ENCODE data around the gene ACTRT2. TPM values are rescaled to one million over a fixed set of nuclear protein-coding genes. Genes with fewer than 3 reads are reported as not detected.

The ACTRT2 gene
- total RNA-seq, 1 donor from 2014 or later, result not detected

DNA sequence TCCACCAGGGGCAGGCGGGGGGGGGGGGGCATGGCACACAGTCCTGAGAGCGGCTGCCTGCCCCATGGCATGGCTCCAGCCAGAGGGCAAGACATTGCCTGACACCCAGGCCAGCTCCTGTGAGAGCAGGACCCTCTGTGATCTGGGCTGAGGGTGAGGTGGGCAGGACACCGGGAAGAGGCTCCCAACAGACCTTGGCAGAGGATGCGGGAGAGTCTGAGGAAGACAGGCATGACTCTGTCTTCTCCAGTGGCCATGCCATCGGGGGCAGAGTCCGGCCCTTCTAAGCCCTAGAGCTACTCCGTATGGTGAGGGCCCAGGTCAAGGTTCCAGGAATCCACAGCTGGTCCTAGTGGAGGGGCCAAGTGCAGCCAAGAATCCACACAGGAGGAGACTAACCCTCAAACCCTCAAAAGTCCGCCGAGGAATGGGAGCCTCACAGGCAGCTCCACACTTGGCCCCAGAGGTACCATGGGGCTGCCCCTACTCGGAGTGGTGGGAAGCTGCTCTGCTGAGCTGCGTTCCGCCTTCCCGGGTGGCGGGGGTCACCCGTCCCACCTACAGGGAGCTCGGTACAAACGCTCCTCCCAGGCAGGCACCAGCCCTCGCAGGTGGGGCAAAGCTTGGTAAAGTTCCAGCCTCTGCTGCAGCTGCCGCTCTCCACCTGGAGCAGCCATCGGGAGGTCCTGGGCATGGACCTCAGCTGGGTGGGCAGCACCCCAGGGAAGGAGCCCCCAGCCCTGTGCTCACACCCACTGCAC is 6.5 kb downstream of the ACTRT2 start:
- no peak for DNase-seq (ENCODE audit: extremely low spot score, unreplicated experiment)
- no peak overlapping the region for H3K4me3 Mint-ChIP-seq (ENCODE audit: unreplicated experiment)
- H3K27ac Mint-ChIP-seq (ENCODE audit: unreplicated experiment), result no peak overlapping the region
- H3K9me3 Mint-ChIP-seq (ENCODE audit: unreplicated experiment), result no peaks in the 10 kb centered on the region
- no peaks in the 10 kb centered on the region for H3K36me3 Mint-ChIP-seq (ENCODE audit: unreplicated experiment)
- H3K4me1 Mint-ChIP-seq (ENCODE audit: unreplicated experiment), result no peaks in the 10 kb centered on the region
- no peaks in the 10 kb centered on the region for H3K27me3 Mint-ChIP-seq (ENCODE audit: unreplicated experiment)
- TF ChIP-seq, protein P1, sequence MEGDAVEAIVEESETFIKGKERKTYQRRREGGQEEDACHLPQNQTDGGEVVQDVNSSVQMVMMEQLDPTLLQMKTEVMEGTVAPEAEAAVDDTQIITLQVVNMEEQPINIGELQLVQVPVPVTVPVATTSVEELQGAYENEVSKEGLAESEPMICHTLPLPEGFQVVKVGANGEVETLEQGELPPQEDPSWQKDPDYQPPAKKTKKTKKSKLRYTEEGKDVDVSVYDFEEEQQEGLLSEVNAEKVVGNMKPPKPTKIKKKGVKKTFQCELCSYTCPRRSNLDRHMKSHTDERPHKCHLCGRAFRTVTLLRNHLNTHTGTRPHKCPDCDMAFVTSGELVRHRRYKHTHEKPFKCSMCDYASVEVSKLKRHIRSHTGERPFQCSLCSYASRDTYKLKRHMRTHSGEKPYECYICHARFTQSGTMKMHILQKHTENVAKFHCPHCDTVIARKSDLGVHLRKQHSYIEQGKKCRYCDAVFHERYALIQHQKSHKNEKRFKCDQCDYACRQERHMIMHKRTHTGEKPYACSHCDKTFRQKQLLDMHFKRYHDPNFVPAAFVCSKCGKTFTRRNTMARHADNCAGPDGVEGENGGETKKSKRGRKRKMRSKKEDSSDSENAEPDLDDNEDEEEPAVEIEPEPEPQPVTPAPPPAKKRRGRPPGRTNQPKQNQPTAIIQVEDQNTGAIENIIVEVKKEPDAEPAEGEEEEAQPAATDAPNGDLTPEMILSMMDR (IDR thresholded peaks at IDR 0.05), result no peak

DNA sequence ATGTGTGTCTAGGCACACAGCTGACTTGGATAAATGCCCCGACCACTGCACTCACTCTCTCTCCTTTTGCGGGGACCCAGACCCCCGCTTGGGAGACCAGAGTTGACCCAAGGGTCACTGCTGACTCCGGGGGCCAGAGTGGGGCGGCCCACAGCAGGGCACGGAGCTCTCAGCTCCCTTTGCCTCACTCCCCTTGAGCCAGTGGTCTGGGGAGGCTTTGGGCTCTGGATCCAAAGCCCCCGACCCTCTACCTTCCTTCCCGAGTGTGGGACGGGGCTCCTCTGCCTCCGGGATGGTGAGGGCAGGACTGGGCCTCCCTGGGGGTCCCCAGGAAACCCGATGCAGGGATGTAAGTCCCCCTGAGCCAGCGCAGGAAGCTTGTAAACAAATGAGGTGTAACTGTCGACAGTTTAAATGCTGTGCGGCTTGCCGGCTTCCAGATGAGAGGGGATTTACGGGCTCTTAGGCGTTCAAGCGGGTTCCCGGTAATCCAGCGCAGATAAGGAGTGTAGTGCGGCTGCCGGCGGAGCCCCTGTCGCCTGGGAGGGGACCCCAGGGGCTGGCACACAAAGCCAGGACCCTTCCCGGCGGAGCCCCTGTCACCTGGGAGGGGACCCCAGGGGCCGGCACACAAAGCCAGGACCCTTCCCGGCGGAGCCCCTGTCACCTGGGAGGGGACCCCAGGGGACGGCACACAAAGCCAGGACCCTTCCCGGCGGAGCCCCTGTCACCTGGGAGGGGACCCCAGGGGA is 7.4 kb downstream of the ACTRT2 start:
- Mint-ChIP-seq H3K9me3 (ENCODE audit: unreplicated experiment) (no peaks in the 10 kb centered on the region), H3K36me3 (ENCODE audit: unreplicated experiment) (no peaks in the 10 kb centered on the region), H3K27me3 (ENCODE audit: unreplicated experiment) (no peaks in the 10 kb centered on the region), H3K4me3 (ENCODE audit: unreplicated experiment) (no peak overlapping the region), H3K4me1 (ENCODE audit: unreplicated experiment) (no peaks in the 10 kb centered on the region), H3K27ac (ENCODE audit: unreplicated experiment) (no peak overlapping the region)
- peak; percentile 82 for DNase-seq (ENCODE audit: extremely low spot score, unreplicated experiment)
- TF ChIP-seq, protein P1 (IDR thresholded peaks at IDR 0.05), result no peak

DNA sequence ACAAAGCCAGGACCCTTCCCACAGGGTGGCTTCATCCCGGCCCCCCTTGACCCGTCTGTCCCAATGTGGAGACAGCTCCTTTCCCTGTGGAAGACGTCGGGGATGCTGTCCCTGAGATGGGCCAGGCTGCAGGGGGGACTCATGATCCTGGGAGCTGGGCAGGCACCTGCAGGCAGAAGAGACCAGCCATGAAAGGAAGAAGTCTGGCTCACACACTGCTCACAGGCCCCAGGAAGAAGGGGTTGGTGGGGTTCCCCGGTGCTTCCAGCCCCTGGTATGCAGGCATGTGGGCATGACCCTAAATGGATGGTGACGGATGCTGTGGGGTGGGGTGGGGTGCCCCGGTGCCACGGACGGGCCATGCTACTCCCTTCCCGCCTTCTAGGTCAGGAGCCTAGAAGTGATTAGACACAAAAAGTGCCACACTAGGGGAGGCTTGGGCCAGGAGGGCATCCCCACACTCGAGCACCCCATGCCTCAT is 8.3 kb downstream of the ACTRT2 start:
- Mint-ChIP-seq H3K9me3 (ENCODE audit: unreplicated experiment) (no peaks in the 10 kb centered on the region), H3K27ac (ENCODE audit: unreplicated experiment) (no peak overlapping the region), H3K36me3 (ENCODE audit: unreplicated experiment) (no peaks in the 10 kb centered on the region), H3K27me3 (ENCODE audit: unreplicated experiment) (no peaks in the 10 kb centered on the region), H3K4me3 (ENCODE audit: unreplicated experiment) (no peak overlapping the region), H3K4me1 (ENCODE audit: unreplicated experiment) (no peaks in the 10 kb centered on the region)
- DNase-seq (ENCODE audit: extremely low spot score, unreplicated experiment), result peak; percentile 84
- TF ChIP-seq, protein P1 (IDR thresholded peaks at IDR 0.05), result no peak

DNA sequence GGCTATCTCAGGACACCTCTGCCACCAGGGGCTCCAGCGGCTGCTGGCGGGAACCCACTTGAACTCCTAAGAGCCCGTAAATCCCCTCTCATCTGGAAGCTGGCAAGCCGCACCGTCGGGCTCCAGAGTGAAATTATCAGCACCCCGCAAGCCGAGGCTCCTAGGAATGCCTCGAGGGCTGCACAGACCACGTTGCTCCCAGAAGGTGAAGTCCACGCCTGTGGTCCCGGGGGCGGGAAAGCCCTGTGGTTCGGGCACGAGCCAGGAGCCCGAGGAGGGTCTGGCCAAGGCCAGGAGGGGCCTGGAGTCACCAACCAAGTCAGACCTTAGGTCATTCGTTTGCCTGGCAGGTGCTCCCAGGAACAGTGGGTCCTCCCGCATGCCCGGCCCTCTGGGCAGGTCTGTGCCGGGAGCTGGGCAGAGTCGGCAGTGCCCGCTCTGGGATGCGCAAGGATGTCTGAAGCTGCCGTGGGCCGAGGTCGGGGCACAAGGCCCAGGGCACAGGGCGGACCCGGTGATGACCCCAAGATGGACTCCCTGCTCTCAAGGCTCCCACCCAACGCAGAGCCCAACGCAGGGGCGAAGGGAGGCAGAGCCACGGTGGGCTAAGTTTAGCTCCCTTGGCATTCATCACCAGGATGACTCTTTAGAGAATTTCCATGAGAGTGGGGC is 8.9 kb downstream of the ACTRT2 start:
- Mint-ChIP-seq H3K9me3 (ENCODE audit: unreplicated experiment) (no peaks in the 10 kb centered on the region), H3K4me3 (ENCODE audit: unreplicated experiment) (no peak overlapping the region), H3K27ac (ENCODE audit: unreplicated experiment) (no peak overlapping the region), H3K36me3 (ENCODE audit: unreplicated experiment) (no peaks in the 10 kb centered on the region), H3K4me1 (ENCODE audit: unreplicated experiment) (no peaks in the 10 kb centered on the region), H3K27me3 (ENCODE audit: unreplicated experiment) (no peaks in the 10 kb centered on the region)
- TF ChIP-seq, protein P1 (IDR thresholded peaks at IDR 0.05), result no peak
- DNase-seq (ENCODE audit: extremely low spot score, unreplicated experiment), result peak; percentile 81
